HL-60 (cell line): ENCODE results near the gene CACNA1C.

Experiments
- REST ChIP-seq: IDR thresholded peaks from 2 replicates; pipeline ENCODE4 v1.6.1; 2012; ENCODE audit warnings: low read depth; ENCODE audit not compliant: insufficient replicate concordance
- TF ChIP-seq, protein P1 (sequence below): IDR thresholded peaks from one replicate; pipeline ENCODE4 v1.5.1; 2011; ENCODE audit warnings: low read length, control low read depth, inconsistent platforms; ENCODE audit not compliant: insufficient read depth

DNA sequence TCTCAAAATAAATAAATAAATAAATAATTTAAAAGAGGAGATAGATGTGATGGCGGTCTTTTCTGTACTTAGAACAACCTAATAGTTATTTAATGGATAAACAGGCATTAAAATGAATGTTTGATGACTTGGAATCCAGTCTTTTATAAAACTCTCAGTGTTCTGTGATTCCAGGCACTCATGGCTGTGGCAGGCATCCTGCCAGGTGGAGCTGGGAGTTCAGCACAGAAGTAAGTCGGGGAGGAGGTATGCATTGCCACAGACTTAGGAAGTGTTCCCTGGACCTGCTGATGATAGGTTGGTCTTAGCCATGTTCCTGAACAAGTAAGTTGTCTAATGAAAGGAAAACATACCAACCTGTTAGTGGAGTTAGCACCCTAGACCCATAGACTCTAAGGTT lies 126.3 kb downstream of the CACNA1C start:
- TF ChIP-seq, protein P1, sequence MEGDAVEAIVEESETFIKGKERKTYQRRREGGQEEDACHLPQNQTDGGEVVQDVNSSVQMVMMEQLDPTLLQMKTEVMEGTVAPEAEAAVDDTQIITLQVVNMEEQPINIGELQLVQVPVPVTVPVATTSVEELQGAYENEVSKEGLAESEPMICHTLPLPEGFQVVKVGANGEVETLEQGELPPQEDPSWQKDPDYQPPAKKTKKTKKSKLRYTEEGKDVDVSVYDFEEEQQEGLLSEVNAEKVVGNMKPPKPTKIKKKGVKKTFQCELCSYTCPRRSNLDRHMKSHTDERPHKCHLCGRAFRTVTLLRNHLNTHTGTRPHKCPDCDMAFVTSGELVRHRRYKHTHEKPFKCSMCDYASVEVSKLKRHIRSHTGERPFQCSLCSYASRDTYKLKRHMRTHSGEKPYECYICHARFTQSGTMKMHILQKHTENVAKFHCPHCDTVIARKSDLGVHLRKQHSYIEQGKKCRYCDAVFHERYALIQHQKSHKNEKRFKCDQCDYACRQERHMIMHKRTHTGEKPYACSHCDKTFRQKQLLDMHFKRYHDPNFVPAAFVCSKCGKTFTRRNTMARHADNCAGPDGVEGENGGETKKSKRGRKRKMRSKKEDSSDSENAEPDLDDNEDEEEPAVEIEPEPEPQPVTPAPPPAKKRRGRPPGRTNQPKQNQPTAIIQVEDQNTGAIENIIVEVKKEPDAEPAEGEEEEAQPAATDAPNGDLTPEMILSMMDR: no peak
- no peak for TF ChIP-seq REST
